Neural cell (in vitro differentiated cells): ENCODE data around the gene INTS4. TPM values are rescaled to one million over a fixed set of nuclear protein-coding genes. Genes with fewer than 3 reads are reported as not detected.
"Not testable (repeated sequence)": the region's sequence is repeated elsewhere in the genome, so short reads cannot be mapped to it uniquely, and the experiment has no call there.

ENCODE experiments used
- H2AFZ ChIP-seq: fragments of 200-600, 300-800 bp; sonication (generic), shearing (Covaris generic); 2 replicates; pipeline ENCODE4 v1.6.0; 2014; ENCODE audit warnings: low read depth, mild to moderate bottlenecking, antibody characterized with exemption, low read length, moderate library complexity
- H3F3A ChIP-seq: fragments of 200-600 bp; shearing (Covaris generic); 2 replicates; pipeline ENCODE4 v1.6.1; 2016; ENCODE audit warnings: mild to moderate bottlenecking, moderate library complexity, mixed read lengths, antibody characterized with exemption, low read length; ENCODE audit not compliant: insufficient read depth, poor library complexity, severe bottlenecking
- H3K27ac ChIP-seq: fragments of 200-600, 300-800 bp; sonication (generic), shearing (Covaris generic); 2 replicates; pipeline ENCODE4 v1.5.1; 2014; ENCODE audit warnings: mild to moderate bottlenecking, low read length, moderate library complexity
- H3K27me3 ChIP-seq: fragments of 300-800, 200-600 bp; sonication (generic), shearing (Covaris generic); 2 replicates; pipeline ENCODE4 v1.6.0; 2014; ENCODE audit warnings: mild to moderate bottlenecking, low read depth, low read length, moderate library complexity; ENCODE audit not compliant: insufficient read depth
- H3K36me3 ChIP-seq: fragments of 300-800, 200-600 bp; sonication (generic), shearing (Covaris generic); 2 replicates; pipeline ENCODE4 v1.5.1; 2014; ENCODE audit warnings: mild to moderate bottlenecking, antibody characterized with exemption, low read length, moderate library complexity; ENCODE audit not compliant: insufficient read depth
- H3K4me2 ChIP-seq: fragments of 300-800, 200-600 bp; sonication (generic), shearing (Covaris generic); 2 replicates; pipeline ENCODE4 v1.6.0; 2014; ENCODE audit warnings: mild to moderate bottlenecking, low read length
- H3K4me3 ChIP-seq: fragments of 300-800, 200-600 bp; sonication (generic), shearing (Covaris generic); 2 replicates; pipeline ENCODE4 v1.5.1; 2014; ENCODE audit warnings: mild to moderate bottlenecking, low read length, moderate library complexity
- H3K79me2 ChIP-seq: fragments of 200-600 bp; shearing (Covaris generic); replicated peaks from 2 replicates; pipeline ENCODE4 v1.6.0; 2014; ENCODE audit warnings: mild to moderate bottlenecking, low read length, moderate library complexity; ENCODE audit not compliant: insufficient read depth
- H3K9ac ChIP-seq: fragments of 300-800, 200-600 bp; sonication (generic), shearing (Covaris generic); 2 replicates; pipeline ENCODE4 v1.6.1; 2016; ENCODE audit warnings: mild to moderate bottlenecking, low read length, mixed read lengths
- H3K9me2 ChIP-seq: fragments of 200-600 bp; shearing (Covaris generic); 2 replicates; pipeline ENCODE4 v1.6.1; 2016; ENCODE audit warnings: mild to moderate bottlenecking, low read length, mixed read lengths; ENCODE audit not compliant: insufficient read depth
- H3K9me3 ChIP-seq: fragments of 200-600, 300-800 bp; sonication (generic), shearing (Covaris generic); 2 replicates; pipeline ENCODE4 v1.6.1; 2016; ENCODE audit warnings: mild to moderate bottlenecking, mixed run types, low read length, moderate library complexity, mixed read lengths
- H4K20me1 ChIP-seq: fragments of 200-600 bp; shearing (Covaris generic); 2 replicates; pipeline ENCODE4 v1.6.1; 2016; ENCODE audit warnings: mild to moderate bottlenecking, mixed run types; ENCODE audit not compliant: insufficient read depth
- polyA plus RNA-seq: library from polyadenylated mRNA; depleted of rRNA; stranded (reverse); fragments of >200 nt; gene quantifications from 2 replicates; pipeline ENCODE4 v1.2.3, GENCODE V29; 2014

INTS4 gene
- polyA plus RNA-seq, 1 donor from 2014 or later = 34.5 TPM

DNA sequence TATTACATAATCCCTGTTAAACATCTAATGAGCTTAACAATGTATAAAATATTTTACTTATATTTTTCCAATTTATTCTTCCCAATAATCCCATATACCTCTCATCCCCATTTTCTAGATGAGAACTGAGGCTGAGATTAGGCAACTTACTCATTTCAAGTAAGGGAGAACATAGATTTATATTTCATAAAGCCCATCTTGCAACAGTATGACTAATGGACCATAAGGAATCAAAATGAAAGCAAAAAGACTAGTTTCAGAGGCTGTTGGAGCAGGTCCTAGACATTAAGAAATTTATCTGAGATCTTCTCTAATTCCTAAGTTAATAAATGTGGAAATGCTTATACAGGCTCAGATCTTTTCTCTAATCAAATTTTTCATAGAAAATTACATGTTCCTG, 52.0 kb downstream of the INTS4 start:
- H3F3A ChIP-seq, H3K9ac ChIP-seq, H3K27ac ChIP-seq, H4K20me1 ChIP-seq, H3K27me3 ChIP-seq, H3K9me3 ChIP-seq, H2AFZ ChIP-seq, H3K4me3 ChIP-seq, H3K36me3 ChIP-seq, H3K79me2 ChIP-seq, H3K9me2 ChIP-seq, H3K4me2 ChIP-seq: not testable (repeated sequence)

DNA sequence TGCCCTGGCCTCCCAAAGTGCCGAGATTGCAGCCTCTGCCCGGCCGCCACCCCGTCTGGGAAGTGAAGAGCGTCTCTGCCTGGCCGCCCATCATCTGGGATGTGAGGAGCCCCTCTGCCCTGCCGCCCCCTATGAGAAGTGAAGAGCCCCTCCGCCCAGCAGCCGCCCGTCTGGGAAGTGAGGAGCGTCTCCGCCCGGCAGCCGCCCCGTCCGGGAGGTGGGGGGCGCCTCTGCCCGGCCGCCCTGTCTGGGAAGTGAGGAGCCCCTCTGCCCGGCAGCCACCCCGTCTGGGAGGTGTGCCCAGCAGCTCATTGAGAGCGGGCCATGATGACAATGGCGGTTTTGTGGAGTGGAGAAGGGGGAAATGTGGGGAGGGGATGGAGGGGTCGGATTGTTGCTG, 60.9 kb downstream of the INTS4 start:
- not testable (repeated sequence) for H4K20me1 ChIP-seq, H3K9me2 ChIP-seq, H3F3A ChIP-seq, H3K4me2 ChIP-seq, H3K4me3 ChIP-seq, H3K27ac ChIP-seq, H3K9me3 ChIP-seq, H3K9ac ChIP-seq, H3K36me3 ChIP-seq, H2AFZ ChIP-seq, H3K27me3 ChIP-seq, H3K79me2 ChIP-seq

DNA sequence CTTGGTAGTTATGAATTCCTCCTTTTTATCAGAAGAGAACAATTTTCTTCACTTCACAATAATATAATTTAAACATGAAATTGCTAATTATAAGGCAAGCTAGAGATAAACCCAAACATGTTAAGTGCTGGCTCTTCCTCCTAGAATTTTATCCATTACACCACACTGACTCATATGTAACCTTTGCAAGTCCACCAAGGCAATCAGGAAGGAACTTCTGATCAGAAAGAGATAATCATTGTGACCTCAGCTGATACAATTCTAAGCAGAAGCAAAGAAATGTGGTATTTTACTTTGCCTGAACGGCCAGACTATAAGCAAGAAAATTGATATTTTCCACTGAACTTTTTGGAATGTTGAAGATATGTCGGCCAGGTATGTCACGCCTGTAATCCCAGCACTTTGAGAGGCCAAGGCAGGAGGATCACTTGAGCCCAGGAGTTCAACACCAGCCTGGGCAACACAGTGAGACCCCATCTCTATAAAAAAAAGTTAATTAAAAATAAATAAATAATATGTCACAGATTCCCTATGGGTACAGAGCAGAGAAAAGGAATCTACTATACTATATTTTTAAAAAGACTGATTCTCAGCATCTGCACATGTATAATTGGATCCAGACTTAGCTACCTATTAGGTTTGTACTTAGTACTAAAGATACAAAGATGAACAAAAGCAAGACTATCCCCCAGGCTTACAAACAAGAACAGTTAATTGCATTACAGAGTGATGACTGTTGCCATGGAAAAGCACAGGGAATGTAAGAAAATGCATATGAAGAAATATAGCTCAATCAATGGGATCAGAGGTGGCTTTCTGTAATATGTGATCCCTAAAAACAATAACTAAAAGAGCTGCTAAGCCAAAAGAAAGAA, 63.9 kb downstream of the INTS4 start:
- not testable (repeated sequence) for H3K79me2 ChIP-seq, H2AFZ ChIP-seq, H3K27me3 ChIP-seq, H3K27ac ChIP-seq, H3K4me3 ChIP-seq, H4K20me1 ChIP-seq, H3K36me3 ChIP-seq, H3K9ac ChIP-seq, H3K9me2 ChIP-seq, H3K4me2 ChIP-seq, H3F3A ChIP-seq, H3K9me3 ChIP-seq

DNA sequence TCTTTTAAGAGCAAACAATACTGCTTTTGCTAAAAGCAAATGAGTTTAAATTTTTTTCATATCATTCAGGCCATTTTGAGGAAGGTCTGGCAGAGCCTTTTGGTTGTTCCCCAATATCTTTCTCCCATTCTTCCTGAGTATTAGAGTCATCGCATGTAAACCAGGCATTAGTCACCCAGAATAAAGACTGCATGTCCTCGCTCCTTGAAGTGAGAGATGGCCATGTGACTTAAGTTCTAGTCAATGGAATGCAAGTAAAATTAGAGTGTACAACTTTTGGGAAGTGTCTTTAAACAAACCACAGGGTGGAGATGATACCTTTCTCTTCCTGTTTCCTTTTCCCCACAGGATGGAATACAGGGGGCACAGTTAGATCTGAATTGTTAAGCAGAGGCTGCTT, 76.8 kb downstream of the INTS4 start:
- not testable (repeated sequence) for H3K27me3 ChIP-seq, H3K4me2 ChIP-seq, H3K9ac ChIP-seq, H3K9me3 ChIP-seq, H4K20me1 ChIP-seq, H3K36me3 ChIP-seq, H3F3A ChIP-seq, H3K79me2 ChIP-seq, H3K9me2 ChIP-seq, H2AFZ ChIP-seq, H3K4me3 ChIP-seq, H3K27ac ChIP-seq

DNA sequence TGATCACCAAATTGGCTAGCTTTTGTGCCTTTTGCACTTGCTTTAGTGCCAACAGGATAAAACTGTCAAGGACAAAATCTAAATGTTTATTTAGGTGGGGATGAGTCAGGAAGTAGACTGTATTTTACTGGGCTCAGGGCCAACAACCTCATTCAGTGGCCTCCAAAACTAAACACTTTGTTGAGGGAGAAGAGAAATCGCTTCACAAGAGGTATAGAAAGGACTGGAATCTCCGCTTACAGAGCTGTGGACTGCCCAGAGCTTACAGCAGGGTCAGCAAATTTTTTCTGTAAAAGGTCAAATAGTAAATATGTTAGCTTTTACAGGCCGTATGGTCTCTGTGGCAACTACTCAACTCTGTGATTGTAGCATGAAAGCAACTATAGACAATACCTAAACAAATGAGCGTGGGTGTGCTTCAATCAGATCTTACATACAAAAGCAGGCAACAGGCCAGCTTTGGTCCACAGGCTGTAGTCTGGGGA, 80.1 kb downstream of the INTS4 start:
- H3K27ac ChIP-seq, H3K4me2 ChIP-seq, H3F3A ChIP-seq, H2AFZ ChIP-seq, H3K79me2 ChIP-seq, H3K36me3 ChIP-seq, H3K9me3 ChIP-seq, H3K27me3 ChIP-seq, H3K9ac ChIP-seq, H4K20me1 ChIP-seq, H3K9me2 ChIP-seq, H3K4me3 ChIP-seq: not testable (repeated sequence)

DNA sequence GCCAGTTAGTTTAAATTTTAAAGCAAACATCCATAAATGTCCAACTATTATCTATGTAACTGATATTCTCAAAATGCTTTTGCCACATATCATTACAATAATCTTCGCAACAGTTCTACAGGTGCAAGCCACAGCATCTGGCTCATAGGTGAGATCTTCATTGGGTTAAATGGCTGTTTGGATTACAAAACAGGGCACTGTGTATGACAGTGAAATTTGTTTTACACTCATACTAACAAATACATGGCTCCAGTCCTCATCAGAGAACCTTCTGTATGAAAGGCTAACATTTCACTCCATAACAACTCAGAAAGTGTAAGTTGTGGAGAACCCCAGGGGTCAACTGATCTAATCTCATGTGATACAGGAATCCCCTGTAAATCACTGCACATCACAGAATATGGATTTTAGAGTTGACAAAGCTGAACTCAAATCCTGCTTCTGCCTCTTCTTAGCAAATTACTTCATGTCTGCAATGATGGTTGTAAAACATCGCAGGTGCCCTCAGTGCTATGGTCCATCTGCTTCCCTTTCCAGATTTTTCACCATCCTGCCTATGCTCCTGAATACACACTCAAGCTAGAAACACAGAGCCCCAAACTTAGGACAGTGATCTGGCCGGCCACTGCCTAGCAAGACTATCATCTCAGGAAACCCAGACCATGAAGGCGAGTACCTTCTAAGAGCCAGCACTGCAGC, 80.7 kb downstream of the INTS4 start:
- H3K79me2 ChIP-seq, H3K36me3 ChIP-seq, H3K9me3 ChIP-seq, H3K27me3 ChIP-seq, H3F3A ChIP-seq, H3K27ac ChIP-seq, H4K20me1 ChIP-seq, H2AFZ ChIP-seq, H3K9ac ChIP-seq, H3K4me2 ChIP-seq, H3K9me2 ChIP-seq, H3K4me3 ChIP-seq: not testable (repeated sequence)

DNA sequence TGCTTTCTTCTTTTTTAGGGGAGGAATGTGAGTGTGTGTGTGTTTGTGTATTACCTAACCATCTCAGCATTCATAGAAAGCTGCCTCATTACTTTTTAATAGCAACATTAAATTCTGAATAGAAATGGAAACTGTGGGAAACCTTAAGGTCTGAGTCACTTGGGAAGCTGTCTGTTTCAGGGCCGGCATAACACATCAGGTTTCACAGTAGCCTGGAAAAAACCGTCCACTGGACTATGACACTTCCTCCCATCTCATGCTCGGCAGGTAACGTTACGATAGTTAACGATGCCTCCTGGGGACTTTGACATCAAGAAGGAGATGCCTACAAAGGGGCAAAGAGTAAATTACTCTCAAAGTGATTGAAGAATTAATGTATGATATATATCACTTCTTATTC, 83.6 kb downstream of the INTS4 start:
- H4K20me1 ChIP-seq, H2AFZ ChIP-seq, H3K9me2 ChIP-seq, H3K27me3 ChIP-seq, H3K27ac ChIP-seq, H3K36me3 ChIP-seq, H3K9ac ChIP-seq, H3K4me3 ChIP-seq, H3F3A ChIP-seq, H3K79me2 ChIP-seq, H3K9me3 ChIP-seq, H3K4me2 ChIP-seq: not testable (repeated sequence)
